Duodenal mucosa (tissue), 2 donors: ENCODE results near the gene AQP12B.

Source experiments
- H3K27ac ChIP-seq: one replicate; pipeline ENCODE4 v1.7.0; 2013; ENCODE audit warnings: low read depth, low read length
- H3K27me3 ChIP-seq, 2 donors: one replicate each; pipeline ENCODE4 v1.7.0; 2013; ENCODE audit warnings: low read length in 2 of 2, control low read depth in 1 of 2; ENCODE audit not compliant: insufficient read depth in 2 of 2, control insufficient read depth in 1 of 2
- H3K36me3 ChIP-seq, 2 donors: one replicate each; pipeline ENCODE4 v1.7.0; 2013; ENCODE audit warnings: low read length in 2 of 2, control low read depth in 1 of 2; ENCODE audit not compliant: insufficient read depth in 2 of 2, control insufficient read depth in 1 of 2
- H3K4me1 ChIP-seq, 2 donors: one replicate each; pipeline ENCODE4 v1.7.0; 2013; ENCODE audit warnings: low read length in 2 of 2, control low read depth in 1 of 2; ENCODE audit not compliant: insufficient read depth in 2 of 2, control insufficient read depth in 1 of 2
- H3K4me3 ChIP-seq, 2 donors: one replicate each; pipeline ENCODE4 v1.7.0; 2013; ENCODE audit warnings: low read length in 2 of 2, low read depth in 1 of 2
- H3K9ac ChIP-seq, 2 donors: one replicate each; pipeline ENCODE4 v1.7.0; 2013; ENCODE audit warnings: low read length in 2 of 2, low read depth in 1 of 2
- H3K9me3 ChIP-seq, 2 donors: one replicate each; pipeline ENCODE4 v1.7.0; 2013; ENCODE audit warnings: low read length in 2 of 2, control low read depth in 1 of 2; ENCODE audit not compliant: control insufficient read depth in 1 of 2

Gene AQP12B

GRCh38 chr2:240648155-240648649, 34.5 kb downstream of the AQP12B start:
- Histone ChIP-seq H3K4me1 (no peaks in the 10 kb centered on the region), H3K9me3 (no peaks in the 10 kb centered on the region), H3K27me3 (peaks cover 19 to 32% of the 10 kb centered on the region in 2 donors), H3K9ac (no peak overlapping the region), H3K4me3 (no peak overlapping the region), H3K36me3 (no peaks in the 10 kb centered on the region), H3K27ac (no peak overlapping the region)

GRCh38 chr2:240647503-240648154, 35.1 kb downstream of the AQP12B start:
- H3K36me3 ChIP-seq, result no peaks in the 10 kb centered on the region
- no peak overlapping the region for H3K9ac ChIP-seq
- H3K27ac ChIP-seq, result no peak overlapping the region
- no peaks in the 10 kb centered on the region for H3K4me1 ChIP-seq
- H3K9me3 ChIP-seq, result no peaks in the 10 kb centered on the region
- peaks cover 19 to 32% of the 10 kb centered on the region in 2 donors for H3K27me3 ChIP-seq
- H3K4me3 ChIP-seq, result no peak overlapping the region

- H3K27me3 ChIP-seq, result peaks cover 19 to 28% of the 10 kb centered on the region in 2 donors
- H3K9me3 ChIP-seq, result no peaks in the 10 kb centered on the region
- H3K4me1 ChIP-seq, result no peaks in the 10 kb centered on the region
- no peak overlapping the region for H3K4me3 ChIP-seq
- H3K27ac ChIP-seq, result no peak overlapping the region
- no peaks in the 10 kb centered on the region for H3K36me3 ChIP-seq
- no peak overlapping the region for H3K9ac ChIP-seq
These were observed 35.7 kb downstream of the AQP12B start for GRCh38 chr2:240646900-240647502.

- no peaks in the 10 kb centered on the region for H3K9me3 ChIP-seq
- H3K36me3 ChIP-seq, result no peaks in the 10 kb centered on the region
- no peak overlapping the region for H3K27ac ChIP-seq
- H3K4me3 ChIP-seq, result no peak overlapping the region
- peaks cover 19 to 28% of the 10 kb centered on the region in 2 donors for H3K27me3 ChIP-seq
- no peaks in the 10 kb centered on the region for H3K4me1 ChIP-seq
- H3K9ac ChIP-seq, result no peak overlapping the region
These were observed 36.3 kb downstream of the AQP12B start for GRCh38 chr2:240646176-240646899.

- H3K4me1 ChIP-seq, result no peaks in the 10 kb centered on the region
- no peak overlapping the region for H3K9ac ChIP-seq
- peaks cover 19 to 26% of the 10 kb centered on the region in 2 donors for H3K27me3 ChIP-seq
These were observed 36.9 kb downstream of the AQP12B start for GRCh38 chr2:240645801-240646175.

GRCh38 chr2:240645346-240645745, 37.3 kb downstream of the AQP12B start:
- no peaks in the 10 kb centered on the region for H3K36me3 ChIP-seq
- H3K27ac ChIP-seq, result no peak overlapping the region
- no peak overlapping the region for H3K9ac ChIP-seq
- no peaks in the 10 kb centered on the region for H3K9me3 ChIP-seq
- H3K27me3 ChIP-seq, result peaks cover 19 to 26% of the 10 kb centered on the region in 2 donors
- H3K4me1 ChIP-seq, result no peaks in the 10 kb centered on the region
- no peak overlapping the region for H3K4me3 ChIP-seq

More at GRCh38 chr2:240645801-240646175, 36.9 kb downstream of the AQP12B start:
- Histone ChIP-seq H3K9me3 (no peaks in the 10 kb centered on the region), H3K36me3 (no peaks in the 10 kb centered on the region), H3K4me3 (no peak overlapping the region), H3K27ac (no peak overlapping the region)

- Histone ChIP-seq H3K27me3 (peaks cover 19 to 26% of the 10 kb centered on the region in 2 donors), H3K4me3 (no peak overlapping the region), H3K9me3 (no peaks in the 10 kb centered on the region), H3K9ac (no peak overlapping the region), H3K36me3 (no peaks in the 10 kb centered on the region), H3K27ac (no peak overlapping the region), H3K4me1 (no peaks in the 10 kb centered on the region)
These were observed 37.8 kb downstream of the AQP12B start for GRCh38 chr2:240644859-240645301.

- no peak overlapping the region for H3K27ac ChIP-seq
- H3K9ac ChIP-seq, result no peak overlapping the region
- H3K27me3 ChIP-seq, result peaks cover 19 to 23% of the 10 kb centered on the region in 2 donors
- no peak overlapping the region for H3K4me3 ChIP-seq
- no peaks in the 10 kb centered on the region for H3K4me1 ChIP-seq
- no peaks in the 10 kb centered on the region for H3K36me3 ChIP-seq
- no peaks in the 10 kb centered on the region for H3K9me3 ChIP-seq
These were observed 38.5 kb downstream of the AQP12B start for GRCh38 chr2:240644171-240644651.

- H3K36me3 ChIP-seq, result no peaks in the 10 kb centered on the region
- H3K9ac ChIP-seq, result no peak overlapping the region
- H3K4me1 ChIP-seq, result no peaks in the 10 kb centered on the region
- peaks cover 15 to 19% of the 10 kb centered on the region in 2 donors for H3K27me3 ChIP-seq
- H3K9me3 ChIP-seq, result no peaks in the 10 kb centered on the region
- H3K27ac ChIP-seq, result no peak overlapping the region
- no peak overlapping the region for H3K4me3 ChIP-seq
These were observed 38.9 kb downstream of the AQP12B start for GRCh38 chr2:240643811-240644150.
